Measurements from ENCODE around the gene ACTRT2. TPM values are rescaled to one million over a fixed set of nuclear protein-coding genes. Genes with fewer than 3 reads are reported as not detected.

The ACTRT2 gene
- total and polyA plus RNA-seq, 2 donors = not detected

GRCh38 chr1:3071565-3072390 lies 50.5 kb downstream of the ACTRT2 start:
- Histone ChIP-seq H3K4me3 (ENCODE audit: low read length in 2 of 2) (no peak overlapping the region), H3K27me3 (ENCODE audit: control insufficient read depth in 2 of 2, insufficient read depth in 1 of 2, low read length in 1 of 2) (peaks cover 91% of the 10 kb centered on the region in 2 donors), H3K9me3 (ENCODE audit: control insufficient read depth in 2 of 2, insufficient read depth in 1 of 2, low read length in 1 of 2) (peaks cover 0 to 2% of the 10 kb centered on the region in 2 donors), H3K4me1 (ENCODE audit: control insufficient read depth in 2 of 2, insufficient read depth in 2 of 2, low read length in 2 of 2) (peaks cover 0 to 2% of the 10 kb centered on the region in 2 donors), H3K36me3 (ENCODE audit: control insufficient read depth in 2 of 2, insufficient read depth in 2 of 2, low read length in 1 of 2) (no peaks in the 10 kb centered on the region), H3K27ac (ENCODE audit: low read depth in 1 of 2, low read length in 1 of 2) (no peak overlapping the region)
- DNase-seq (ENCODE audit: low read depth in 6 of 9, low spot score in 9 of 9) = no peak
- WGBS = 79% methylated on average over 17 of the region's 17 CpGs

Other genes with a start within 250 kb of the ACTRT2 start
- gene TTC34, start 219.8 kb upstream of the ACTRT2 start, total RNA-seq = 0.09 TPM
- 0.34 TPM for gene TTC34, start 219.8 kb upstream of the ACTRT2 start, polyA plus RNA-seq
- 0.09 TPM for gene PRDM16, start 47.7 kb downstream of the ACTRT2 start, total RNA-seq
- 0.55 TPM for gene PRDM16, start 47.7 kb downstream of the ACTRT2 start, polyA plus RNA-seq